Keratinocyte (primary cell): ENCODE results near the gene C17orf75. TPM values are rescaled to one million over a fixed set of nuclear protein-coding genes. Genes with fewer than 3 reads are reported as not detected.

Experiments
- DNase-seq: peaks from one replicate; pipeline ENCODE4 v3.0.0-alpha.2; 2011; ENCODE audit warnings: low read depth, missing footprints, low spot score
- FAIRE-seq: peaks from 2 replicates; lab custom pipeline; 2011; peaks lifted over from hg19 to GRCh38; lab: Jason Lieb, UNC
- H2AFZ ChIP-seq: 2 replicates; pipeline ENCODE4 v1.6.0; 2012; ENCODE audit warnings: low read length, control low read depth, inconsistent platforms; ENCODE audit not compliant: control insufficient read depth
- H3K27ac ChIP-seq: 2 replicates; pipeline ENCODE4 v1.5.1; 2011; ENCODE audit warnings: low read length; ENCODE audit not compliant: control insufficient read depth, insufficient read depth
- H3K27me3 ChIP-seq: 3 replicates; pipeline ENCODE4 v1.6.0; 2011; ENCODE audit warnings: low read length; ENCODE audit not compliant: control insufficient read depth, insufficient read depth; ENCODE audit errors: extremely low read depth
- H3K36me3 ChIP-seq, 2 experiments: 2 replicates in 1 of 2; 3 replicates in 1 of 2; pipeline ENCODE4 v1.5.1; 2011; ENCODE audit warnings: low read length in 2 of 2, mild to moderate bottlenecking in 1 of 2; ENCODE audit not compliant: control insufficient read depth in 2 of 2, insufficient read depth in 2 of 2; ENCODE audit errors: extremely low read depth in 1 of 2
- H3K4me1 ChIP-seq: 3 replicates; pipeline ENCODE4 v1.5.1; 2011; ENCODE audit warnings: low read length; ENCODE audit not compliant: control insufficient read depth, insufficient read depth; ENCODE audit errors: extremely low read depth
- H3K4me2 ChIP-seq: 3 replicates; pipeline ENCODE4 v1.6.0; 2011; ENCODE audit warnings: low read depth, low read length; ENCODE audit not compliant: control insufficient read depth, insufficient read depth; ENCODE audit errors: extremely low read depth
- H3K4me3 ChIP-seq, 3 experiments: fragments of 200-600 bp in 1 of 3; sonication (generic) in 1 of 3; 2 replicates in 2 of 3; 3 replicates in 1 of 3; pipeline ENCODE4 v1.5.1; 2011 to 2016; ENCODE audit warnings: low read length in 3 of 3, mild to moderate bottlenecking in 3 of 3, control low read depth in 2 of 3, inconsistent platforms in 1 of 3, low read depth in 1 of 3, mixed read lengths in 1 of 3, mixed run types in 1 of 3, moderate library complexity in 1 of 3; ENCODE audit not compliant: control insufficient read depth in 2 of 3, insufficient read depth in 2 of 3; ENCODE audit errors: extremely low read depth in 1 of 3
- H3K79me2 ChIP-seq: 2 replicates; pipeline ENCODE4 v1.6.0; 2012; ENCODE audit warnings: low read length; ENCODE audit not compliant: control insufficient read depth, insufficient read depth
- H3K9ac ChIP-seq: 3 replicates; pipeline ENCODE4 v1.6.0; 2011; ENCODE audit warnings: low read length; ENCODE audit not compliant: control insufficient read depth, insufficient read depth; ENCODE audit errors: extremely low read depth
- H3K9me1 ChIP-seq: 3 replicates; pipeline ENCODE4 v1.6.0; 2011; ENCODE audit warnings: low read length; ENCODE audit not compliant: control insufficient read depth, insufficient read depth; ENCODE audit errors: extremely low read depth
- H3K9me3 ChIP-seq: 2 replicates; pipeline ENCODE4 v1.5.1; 2012; ENCODE audit warnings: low read depth, low read length; ENCODE audit not compliant: control insufficient read depth
- H4K20me1 ChIP-seq: 3 replicates; pipeline ENCODE4 v1.6.0; 2011; ENCODE audit warnings: low read length; ENCODE audit not compliant: control insufficient read depth, insufficient read depth; ENCODE audit errors: extremely low read depth
- CTCF ChIP-seq, 3 experiments: IDR thresholded peaks in 1 of 3; conservative IDR thresholded peaks in 1 of 3; optimal IDR thresholded peaks in 1 of 3; 2 replicates in 2 of 3; 3 replicates in 1 of 3; pipeline versions ENCODE3 to v1.5.1; 2011; ENCODE audit warnings: low read length in 3 of 3, mild to moderate bottlenecking in 3 of 3, moderate library complexity in 2 of 3, control low read depth in 1 of 3, inconsistent platforms in 1 of 3; ENCODE audit not compliant: insufficient read depth in 2 of 3; ENCODE audit errors: extremely low read depth in 1 of 3
- EZH2 ChIP-seq: IDR thresholded peaks from one replicate; pipeline ENCODE4 v1.6.1; 2012; ENCODE audit warnings: inconsistent platforms, mild to moderate bottlenecking, low read length, moderate library complexity
- dilution Hi-C: fragments of 300-500 bp; cut with MboI; formaldehyde crosslinking; loops from one replicate; pipeline ENCODE4 v1.7.0; 2020; ENCODE audit warnings: low sequenced_read_pairs; ENCODE audit not compliant: extremely low pct_ligation_motif_present
- polyA plus RNA-seq, 5 experiments: library from polyadenylated mRNA; depleted of rRNA in 3 of 5; stranded (reverse) in 3 of 5; stranded (forward) in 1 of 5; unstranded in 1 of 5; fragments of >200 nt; gene quantifications; 1 replicate in 1 of 5; 2 replicates in 3 of 5; 3 replicates in 1 of 5; pipeline versions ENCODE4 v1.2.1 to v1.2.3, GENCODE V29; 2011 to 2012; ENCODE audit warnings: missing spikeins in 2 of 5, low read depth in 1 of 5, low replicate concordance in 1 of 5

The C17orf75 gene
- polyA plus RNA-seq, 1 donor (not counting 4 experiments of a cell fraction or from before 2014, with no cell fraction given) = 18.7 TPM

- H2AFZ ChIP-seq = no peak overlapping the region
- FAIRE-seq (no peak), DNase-seq (no peak)
- no peaks in the 10 kb centered on the region for H3K9me1 ChIP-seq
- H3K27me3 ChIP-seq = no peaks in the 10 kb centered on the region
- H3K4me1 ChIP-seq = peaks cover 3% of the 10 kb centered on the region
- H3K9me3 ChIP-seq = no peaks in the 10 kb centered on the region
- no peak overlapping the region for H3K27ac ChIP-seq
- peaks cover 2% of the 10 kb centered on the region for H4K20me1 ChIP-seq
- no peak overlapping the region for H3K4me3 ChIP-seq
- no peak overlapping the region for H3K9ac ChIP-seq
- no peak for TF ChIP-seq CTCF (optimal IDR thresholded peaks at IDR 0.05 in 1 of 3, IDR thresholded peaks at IDR 0.05 in 1 of 3, conservative IDR thresholded peaks at IDR 0.05 in 1 of 3; ENCODE audit: extremely low read depth in 1 of 3, insufficient read depth in 2 of 3, low read length in 3 of 3)
- no peak for TF ChIP-seq EZH2
- H3K79me2 ChIP-seq = no peaks in the 10 kb centered on the region
- peaks cover 8 to 18% of the 10 kb centered on the region in 2 experiments for H3K36me3 ChIP-seq
- H3K4me2 ChIP-seq = no peak overlapping the region
- dilution Hi-C loops = no loop called here
Measured at GRCh38 chr17:32385121-32385520, 43.1 kb upstream of the C17orf75 start.

- H3K4me1 ChIP-seq = peaks cover 3% of the 10 kb centered on the region
- no peak for DNase-seq
- H2AFZ ChIP-seq = no peak overlapping the region
- FAIRE-seq = no peak
- H3K9ac ChIP-seq = no peak overlapping the region
- no peak overlapping the region for H3K4me2 ChIP-seq
- no peaks in the 10 kb centered on the region for H3K27me3 ChIP-seq
- H3K27ac ChIP-seq = no peak overlapping the region
- H3K79me2 ChIP-seq = no peaks in the 10 kb centered on the region
- H3K9me3 ChIP-seq = no peaks in the 10 kb centered on the region
- H3K9me1 ChIP-seq = no peaks in the 10 kb centered on the region
- H4K20me1 ChIP-seq = peaks cover 2% of the 10 kb centered on the region
- dilution Hi-C loops = no loop called here
- H3K4me3 ChIP-seq = no peak overlapping the region
- H3K36me3 ChIP-seq = peaks cover 11 to 18% of the 10 kb centered on the region in 2 experiments
- TF ChIP-seq CTCF (optimal IDR thresholded peaks at IDR 0.05 in 1 of 3, IDR thresholded peaks at IDR 0.05 in 1 of 3, conservative IDR thresholded peaks at IDR 0.05 in 1 of 3; ENCODE audit: extremely low read depth in 1 of 3, insufficient read depth in 2 of 3, low read length in 3 of 3) (no peak), EZH2 (no peak)
Measured at GRCh38 chr17:32383926-32384434, 42.0 kb upstream of the C17orf75 start.
